Right lobe of liver (tissue), 6 donors: Measurements from ENCODE around the gene FARS2. TPM values are rescaled to one million over a fixed set of nuclear protein-coding genes. Genes with fewer than 3 reads are reported as not detected.

Source experiments
- ATAC-seq, 4 donors: fragments of 200-7000 bp; cut with Tn5 transposase; one replicate each; pipeline ENCODE4 v1.9.1; 2020; ENCODE audit warnings: mild to moderate bottlenecking in 4 of 4, moderate library complexity in 4 of 4
- DNase-seq, 3 donors: peaks; one replicate each; pipeline ENCODE4 v3.0.0-alpha.2; 2020
- H3K27ac ChIP-seq, 3 donors: fragments of 200-600 bp; one replicate each; pipeline ENCODE4 v1.8.0; 2022
- H3K27me3 ChIP-seq, 2 donors: fragments of 200-600 bp; one replicate each; pipeline ENCODE4 v1.8.0; 2022
- H3K36me3 ChIP-seq, 4 donors: fragments of 200-600 bp; sonication (generic) in 1 of 4; one replicate each; pipeline versions ENCODE4 v1.5.1 to v1.8.0; 2017 to 2022; ENCODE audit warnings: control low read depth in 1 of 4
- H3K4me1 ChIP-seq, 4 donors: fragments of 200-600 bp; sonication (generic) in 1 of 4; one replicate each; pipeline versions ENCODE4 v1.5.1 to v1.8.0; 2017 to 2022; ENCODE audit warnings: control low read depth in 1 of 4
- H3K4me3 ChIP-seq, 3 donors: fragments of 200-600 bp; one replicate each; pipeline ENCODE4 v1.8.0; 2022
- H3K9me3 ChIP-seq, 4 donors: fragments of 200-600 bp; sonication (generic) in 1 of 4; one replicate each; pipeline versions ENCODE4 v1.5.1 to v1.8.0; 2017 to 2022; ENCODE audit warnings: control low read depth in 1 of 4
- CTCF ChIP-seq, 4 donors: fragments of 200-600 bp in 3 of 4; fragments of 450-650 bp in 1 of 4; IDR thresholded peaks; one replicate each; pipeline versions ENCODE4 v1.5.1 to v1.8.0; 2016 to 2022; ENCODE audit warnings: antibody characterized with exemption in 4 of 4, mild to moderate bottlenecking in 2 of 4
- POLR2A ChIP-seq: fragments of 450-650 bp; IDR thresholded peaks from one replicate; pipeline ENCODE4 v1.6.1; 2017; ENCODE audit warnings: antibody characterized with exemption, mild to moderate bottlenecking
- WGBS: methylation state at CpG from one replicate; pipeline ENCODE4 v1.1.6; 2018; ENCODE audit warnings: low coverage, low lambda C conversion rate; ENCODE audit not compliant: insufficient coverage; ENCODE audit errors: missing lambda C conversion rate; 5-methylcytosine and 5-hydroxymethylcytosine counted together
- intact Hi-C, 2 donors: fragments of 100-400 bp; cut with DNase I; formaldehyde crosslinking; loops; one replicate each; pipeline versions ENCODE4 v1.11.2 to v1.14.1; 2022
- total RNA-seq, 6 experiments: library from RNA; depleted of rRNA in 2 of 6; stranded (reverse); fragments of >200 nt in 2 of 6; fragmentation: NEBNext Ultra II Directional in 3 of 6; extraction: Animal tissue kit (Norgen Biotek cat#: 25700) in 3 of 6; gene quantifications; one replicate each; pipeline versions ENCODE4 v1.1.0 to v1.2.4, GENCODE V29; 2016 to 2023
- donor health status: DM: no; HTN: yes; CAD: no.
- donor health status: DM: no; HTN: no; CAD: no.
- donor health status: DM: no; HTN: no; CAD: no.
- donor health status: DM: no; HTN: yes; CAD: no.
- donor health status: DM: no; HTN: yes; CAD: no.

Gene FARS2
- total RNA-seq, 6 experiments from 2014 or later, result 7.2 to 12.9 (median 11.7) TPM

- intact Hi-C loops, result no loop called here
- no peak overlapping the region for H3K4me3 ChIP-seq
- ATAC-seq (no peak), DNase-seq (no peak)
- no peaks in the 10 kb centered on the region for H3K9me3 ChIP-seq
- H3K27me3 ChIP-seq, result no peaks in the 10 kb centered on the region
- no peaks in the 10 kb centered on the region for H3K4me1 ChIP-seq
- no peak for TF ChIP-seq POLR2A
- no peak for TF ChIP-seq CTCF (IDR thresholded peaks at IDR 0.05)
- no peak overlapping the region for H3K27ac ChIP-seq
- H3K36me3 ChIP-seq, result no peaks in the 10 kb centered on the region
- WGBS, result 83% methylated on average over 1 of the region's 1 CpG
Observed at GRCh38 chr6:5617179-5617578, 355.9 kb downstream of the FARS2 start.

- ATAC-seq (peak in 1 of 4 donors; percentile 31), DNase-seq (no peak)
- 63% methylated on average over 2 of the region's 3 CpGs for WGBS
- intact Hi-C loops, result no loop called here
- TF ChIP-seq CTCF (IDR thresholded peaks at IDR 0.05), result no peak
- no peak for TF ChIP-seq POLR2A
- no peak overlapping the region for H3K4me3 ChIP-seq
- no peak overlapping the region for H3K27ac ChIP-seq
- no peaks in the 10 kb centered on the region for H3K27me3 ChIP-seq
- H3K36me3 ChIP-seq, result no peaks in the 10 kb centered on the region
- H3K4me1 ChIP-seq, result no peaks in the 10 kb centered on the region
- no peaks in the 10 kb centered on the region for H3K9me3 ChIP-seq
Observed at GRCh38 chr6:5619249-5619648, 357.9 kb downstream of the FARS2 start.

- ATAC-seq (no peak), DNase-seq (no peak)
- H3K36me3 ChIP-seq, result no peaks in the 10 kb centered on the region
- H3K4me3 ChIP-seq, result no peak overlapping the region
- no peaks in the 10 kb centered on the region for H3K9me3 ChIP-seq
- 74% methylated on average over 10 of the region's 10 CpGs for WGBS
- H3K27ac ChIP-seq, result no peak overlapping the region
- TF ChIP-seq CTCF (IDR thresholded peaks at IDR 0.05), result no peak
- intact Hi-C loops, result no loop called here
- H3K27me3 ChIP-seq, result no peaks in the 10 kb centered on the region
- H3K4me1 ChIP-seq, result no peaks in the 10 kb centered on the region
Observed at GRCh38 chr6:5622276-5623005, 361.1 kb downstream of the FARS2 start.

GRCh38 chr6:5623769-5624168 is 362.5 kb downstream of the FARS2 start:
- ATAC-seq (no peak), DNase-seq (no peak)
- intact Hi-C loops, result no loop called here
- H3K9me3 ChIP-seq, result no peaks in the 10 kb centered on the region
- H3K4me1 ChIP-seq, result no peaks in the 10 kb centered on the region
- H3K27ac ChIP-seq, result no peak overlapping the region
- no peak for TF ChIP-seq CTCF (IDR thresholded peaks at IDR 0.05)
- no peak overlapping the region for H3K4me3 ChIP-seq
- no peaks in the 10 kb centered on the region for H3K27me3 ChIP-seq
- no peaks in the 10 kb centered on the region for H3K36me3 ChIP-seq
- WGBS, result 69% methylated on average over 2 of the region's 2 CpGs
